IMR-90 (cell line): Measurements from ENCODE around the gene ARHGEF26.

Source experiments
- CHD1 ChIP-seq: IDR thresholded peaks from 2 replicates; pipeline ENCODE4 v1.6.1; 2012; ENCODE audit warnings: low read depth, low read length, improper control_type of control experiment
- RFX5 ChIP-seq: IDR thresholded peaks from 2 replicates; pipeline ENCODE4 v1.8.0; 2012; ENCODE audit warnings: low read depth, mild to moderate bottlenecking, low read length, moderate library complexity
- TF ChIP-seq, protein P1 (sequence below): conservative IDR thresholded peaks from 2 replicates; pipeline ENCODE4 v1.5.1; 2012; ENCODE audit warnings: mild to moderate bottlenecking, low read depth, low read length, improper control_type of control experiment

GRCh38 chr3:154129625-154130024 lies 8.4 kb downstream of the ARHGEF26 start:
- TF ChIP-seq RFX5 = no peak
- TF ChIP-seq, protein P1, sequence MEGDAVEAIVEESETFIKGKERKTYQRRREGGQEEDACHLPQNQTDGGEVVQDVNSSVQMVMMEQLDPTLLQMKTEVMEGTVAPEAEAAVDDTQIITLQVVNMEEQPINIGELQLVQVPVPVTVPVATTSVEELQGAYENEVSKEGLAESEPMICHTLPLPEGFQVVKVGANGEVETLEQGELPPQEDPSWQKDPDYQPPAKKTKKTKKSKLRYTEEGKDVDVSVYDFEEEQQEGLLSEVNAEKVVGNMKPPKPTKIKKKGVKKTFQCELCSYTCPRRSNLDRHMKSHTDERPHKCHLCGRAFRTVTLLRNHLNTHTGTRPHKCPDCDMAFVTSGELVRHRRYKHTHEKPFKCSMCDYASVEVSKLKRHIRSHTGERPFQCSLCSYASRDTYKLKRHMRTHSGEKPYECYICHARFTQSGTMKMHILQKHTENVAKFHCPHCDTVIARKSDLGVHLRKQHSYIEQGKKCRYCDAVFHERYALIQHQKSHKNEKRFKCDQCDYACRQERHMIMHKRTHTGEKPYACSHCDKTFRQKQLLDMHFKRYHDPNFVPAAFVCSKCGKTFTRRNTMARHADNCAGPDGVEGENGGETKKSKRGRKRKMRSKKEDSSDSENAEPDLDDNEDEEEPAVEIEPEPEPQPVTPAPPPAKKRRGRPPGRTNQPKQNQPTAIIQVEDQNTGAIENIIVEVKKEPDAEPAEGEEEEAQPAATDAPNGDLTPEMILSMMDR = no peak
- TF ChIP-seq CHD1 = no peak
